Glutamatergic neuron (in vitro differentiated cells): ENCODE measurements around the gene SYNPR. TPM values are rescaled to one million over a fixed set of nuclear protein-coding genes. Genes with fewer than 3 reads are reported as not detected.
"Not testable (repeated sequence)": the region's sequence is repeated elsewhere in the genome, so short reads cannot be mapped to it uniquely, and the experiment has no call there.

Experiments used
- DNase-seq: peaks from one replicate; pipeline ENCODE4 v3.0.0; 2022
- H3K27ac Mint-ChIP-seq: one replicate; pipeline ENCODE4 v1.8.0; 2020; ENCODE audit warnings: mild to moderate bottlenecking, mixed read lengths, inconsistent platforms; ENCODE audit not compliant: unreplicated experiment
- H3K27me3 Mint-ChIP-seq: one replicate; pipeline ENCODE4 v1.8.0; 2020; ENCODE audit warnings: mild to moderate bottlenecking, moderate library complexity, mixed read lengths, inconsistent platforms; ENCODE audit not compliant: unreplicated experiment
- H3K36me3 Mint-ChIP-seq: one replicate; pipeline ENCODE4 v1.8.0; 2020; ENCODE audit warnings: mild to moderate bottlenecking, mixed read lengths, inconsistent platforms; ENCODE audit not compliant: unreplicated experiment
- H3K4me1 Mint-ChIP-seq: one replicate; pipeline ENCODE4 v1.8.0; 2020; ENCODE audit warnings: mild to moderate bottlenecking, low read depth, mixed read lengths, inconsistent platforms; ENCODE audit not compliant: unreplicated experiment
- H3K4me3 Mint-ChIP-seq: one replicate; pipeline ENCODE4 v1.8.0; 2020; ENCODE audit warnings: mild to moderate bottlenecking, mixed read lengths, inconsistent platforms; ENCODE audit not compliant: unreplicated experiment
- H3K9me3 Mint-ChIP-seq: one replicate; pipeline ENCODE4 v1.8.0; 2020; ENCODE audit warnings: mild to moderate bottlenecking, moderate library complexity, mixed read lengths, inconsistent platforms; ENCODE audit not compliant: unreplicated experiment
- CTCF ChIP-seq: fragments of 200-600 bp; sonication (generic); IDR thresholded peaks from one replicate; pipeline ENCODE4 v1.5.0; 2021; ENCODE audit not compliant: partially characterized antibody, unreplicated experiment
- total RNA-seq: library from RNA; stranded (reverse); fragmentation: NEBNext Ultra II Directional; extraction: Animal tissue kit (Norgen Biotek cat#: 25700); gene quantifications from one replicate; pipeline ENCODE4 v1.2.1, GENCODE V29; 2021; ENCODE audit not compliant: unreplicated experiment

The SYNPR gene
- total RNA-seq, 1 donor from 2014 or later, result 6.1 TPM

GRCh38 chr3:63251499-63251898 is 26.6 kb upstream of the SYNPR start:
- H3K36me3 Mint-ChIP-seq, result no peaks in the 10 kb centered on the region
- H3K9me3 Mint-ChIP-seq, result no peaks in the 10 kb centered on the region
- no peak for DNase-seq
- H3K4me1 Mint-ChIP-seq, result no peaks in the 10 kb centered on the region
- H3K27me3 Mint-ChIP-seq, result no peaks in the 10 kb centered on the region
- H3K4me3 Mint-ChIP-seq, result no peak overlapping the region
- no peak overlapping the region for H3K27ac Mint-ChIP-seq
- no peak for TF ChIP-seq CTCF

GRCh38 chr3:63255819-63256218 is 22.3 kb upstream of the SYNPR start:
- not testable (repeated sequence) for H3K9me3 Mint-ChIP-seq, DNase-seq, H3K27me3 Mint-ChIP-seq, H3K36me3 Mint-ChIP-seq, H3K4me3 Mint-ChIP-seq, H3K4me1 Mint-ChIP-seq, H3K27ac Mint-ChIP-seq

- no peaks in the 10 kb centered on the region for H3K27me3 Mint-ChIP-seq
- no peak for DNase-seq
- peaks cover 2% of the 10 kb centered on the region for H3K9me3 Mint-ChIP-seq
- no peak for TF ChIP-seq CTCF
- H3K36me3 Mint-ChIP-seq, result peaks cover 4% of the 10 kb centered on the region
- H3K4me3 Mint-ChIP-seq, result no peak overlapping the region
- H3K4me1 Mint-ChIP-seq, result no peaks in the 10 kb centered on the region
- no peak overlapping the region for H3K27ac Mint-ChIP-seq
Observed at GRCh38 chr3:63264716-63265115, 13.4 kb upstream of the SYNPR start.

GRCh38 chr3:63274359-63274758 is 3.7 kb upstream of the SYNPR start:
- H3K27me3 Mint-ChIP-seq, result peaks cover 9% of the 10 kb centered on the region
- no peak overlapping the region for H3K27ac Mint-ChIP-seq
- TF ChIP-seq CTCF, result no peak

GRCh38 chr3:63279005-63279841 is 1.1 kb downstream of the SYNPR start:
- no peaks in the 10 kb centered on the region for H3K9me3 Mint-ChIP-seq
- peak; percentile 17 for DNase-seq
- H3K27ac Mint-ChIP-seq, result no peak overlapping the region
- H3K36me3 Mint-ChIP-seq, result no peaks in the 10 kb centered on the region
- peak overlapping the region; percentile 86 for H3K4me3 Mint-ChIP-seq
- no peak for TF ChIP-seq CTCF
- peaks cover 2% of the 10 kb centered on the region for H3K4me1 Mint-ChIP-seq
- H3K27me3 Mint-ChIP-seq, result peaks cover 14% of the 10 kb centered on the region

More at GRCh38 chr3:63274359-63274758, 3.7 kb upstream of the SYNPR start:
- Mint-ChIP-seq H3K9me3 (no peaks in the 10 kb centered on the region), H3K4me1 (peaks cover 2% of the 10 kb centered on the region), H3K4me3 (no peak overlapping the region), H3K36me3 (no peaks in the 10 kb centered on the region)
- no peak for DNase-seq
